ENCODE results near the gene COG7.
A peak's percentile ranks its signal among the peaks of the same experiment; 100 is the strongest.

COG7 gene

GRCh38 chr16:23406546-23407240 lies 46.3 kb downstream of the COG7 start:
- peaks cover 47% of the 10 kb centered on the region for H3F3A ChIP-seq (ENCODE audit: insufficient read depth, low read length)
- TF ChIP-seq EZH2 (optimal IDR thresholded peaks at IDR 0.05; ENCODE audit: low read depth, low read length) = no peak
- TF ChIP-seq EZH2phosphoT487 (IDR thresholded peaks at IDR 0.05; ENCODE audit: low read length) = no peak
- TF ChIP-seq, protein P1, sequence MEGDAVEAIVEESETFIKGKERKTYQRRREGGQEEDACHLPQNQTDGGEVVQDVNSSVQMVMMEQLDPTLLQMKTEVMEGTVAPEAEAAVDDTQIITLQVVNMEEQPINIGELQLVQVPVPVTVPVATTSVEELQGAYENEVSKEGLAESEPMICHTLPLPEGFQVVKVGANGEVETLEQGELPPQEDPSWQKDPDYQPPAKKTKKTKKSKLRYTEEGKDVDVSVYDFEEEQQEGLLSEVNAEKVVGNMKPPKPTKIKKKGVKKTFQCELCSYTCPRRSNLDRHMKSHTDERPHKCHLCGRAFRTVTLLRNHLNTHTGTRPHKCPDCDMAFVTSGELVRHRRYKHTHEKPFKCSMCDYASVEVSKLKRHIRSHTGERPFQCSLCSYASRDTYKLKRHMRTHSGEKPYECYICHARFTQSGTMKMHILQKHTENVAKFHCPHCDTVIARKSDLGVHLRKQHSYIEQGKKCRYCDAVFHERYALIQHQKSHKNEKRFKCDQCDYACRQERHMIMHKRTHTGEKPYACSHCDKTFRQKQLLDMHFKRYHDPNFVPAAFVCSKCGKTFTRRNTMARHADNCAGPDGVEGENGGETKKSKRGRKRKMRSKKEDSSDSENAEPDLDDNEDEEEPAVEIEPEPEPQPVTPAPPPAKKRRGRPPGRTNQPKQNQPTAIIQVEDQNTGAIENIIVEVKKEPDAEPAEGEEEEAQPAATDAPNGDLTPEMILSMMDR (IDR thresholded peaks at IDR 0.05; ENCODE audit: low read length) = peak; percentile 28; the same call in 1 of the 2 replicates
- peak overlapping the region; percentile 58 for H3K9ac ChIP-seq (ENCODE audit: low read length)
- no peaks in the 10 kb centered on the region for H3K9me3 ChIP-seq (replicated peaks; ENCODE audit: insufficient read depth, low read length)
- no peaks in the 10 kb centered on the region for H3K27me3 ChIP-seq (replicated peaks; ENCODE audit: insufficient read depth, low read length)
- no peaks in the 10 kb centered on the region for H3K36me3 ChIP-seq (replicated peaks; ENCODE audit: insufficient read depth, low read length)
- no peaks in the 10 kb centered on the region for H4K20me1 ChIP-seq (ENCODE audit: insufficient read depth, low read length)
- no peak overlapping the region for H2AFZ ChIP-seq (ENCODE audit: low read length)
- no peaks in the 10 kb centered on the region for H3K9me2 ChIP-seq (replicated peaks; ENCODE audit: insufficient read depth, low read length)
- H3K4me2 ChIP-seq (ENCODE audit: low read depth, low read length) = peak overlapping the region; percentile 37; the same call in 1 of the 2 replicates
- H3K4me3 ChIP-seq (ENCODE audit: low read length) = no peak overlapping the region
- H3K4me1 ChIP-seq (ENCODE audit: low read length) = peaks cover 58% of the 10 kb centered on the region
- DNase-seq = peak; percentile 84
- no peaks in the 10 kb centered on the region for H3K79me2 ChIP-seq (ENCODE audit: low read length)
- peak overlapping the region; percentile 97 for H3K27ac ChIP-seq (ENCODE audit: low read length)

DNA sequence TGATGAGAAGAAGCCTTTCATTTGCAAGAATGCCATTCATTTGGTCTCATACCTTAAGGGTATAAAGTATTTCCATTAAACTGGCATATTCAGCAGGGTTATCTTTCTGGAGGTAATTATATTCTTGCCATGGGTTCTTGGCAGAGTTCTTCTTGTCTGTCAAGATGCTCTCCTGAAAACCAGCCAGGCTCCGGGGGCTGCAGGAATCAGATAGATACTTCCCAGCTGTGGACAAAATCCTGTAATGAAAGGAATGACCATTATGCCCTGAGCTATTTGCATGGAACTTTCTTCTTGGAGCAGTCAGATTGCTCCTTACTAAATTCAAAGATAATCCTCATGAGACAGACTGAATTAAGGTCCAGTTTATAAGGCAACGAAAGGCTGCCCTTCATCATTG lies 47.0 kb downstream of the COG7 start:
- Histone ChIP-seq H3K9me3 (replicated peaks; ENCODE audit: insufficient read depth, low read length) (no peaks in the 10 kb centered on the region), H3K4me1 (ENCODE audit: low read length) (peaks cover 65% of the 10 kb centered on the region), H3K4me3 (ENCODE audit: low read length) (no peak overlapping the region), H3K27me3 (replicated peaks; ENCODE audit: insufficient read depth, low read length) (no peaks in the 10 kb centered on the region), H3K9ac (ENCODE audit: low read length) (peak overlapping the region; percentile 58), H3K79me2 (ENCODE audit: low read length) (no peaks in the 10 kb centered on the region), H4K20me1 (ENCODE audit: insufficient read depth, low read length) (no peaks in the 10 kb centered on the region), H3K4me2 (ENCODE audit: low read depth, low read length) (peak overlapping the region; percentile 37; the same call in 1 of the 2 replicates), H3K27ac (ENCODE audit: low read length) (peak overlapping the region; percentile 97), H2AFZ (ENCODE audit: low read length) (no peak overlapping the region), H3F3A (ENCODE audit: insufficient read depth, low read length) (peaks cover 47% of the 10 kb centered on the region), H3K9me2 (replicated peaks; ENCODE audit: insufficient read depth, low read length) (no peaks in the 10 kb centered on the region), H3K36me3 (replicated peaks; ENCODE audit: insufficient read depth, low read length) (no peaks in the 10 kb centered on the region)
- TF ChIP-seq EZH2 (optimal IDR thresholded peaks at IDR 0.05; ENCODE audit: low read depth, low read length) = no peak
- TF ChIP-seq, protein P1 (IDR thresholded peaks at IDR 0.05; ENCODE audit: low read length) = no peak
- TF ChIP-seq EZH2phosphoT487 (IDR thresholded peaks at IDR 0.05; ENCODE audit: low read length) = no peak
- DNase-seq = no peak

DNA sequence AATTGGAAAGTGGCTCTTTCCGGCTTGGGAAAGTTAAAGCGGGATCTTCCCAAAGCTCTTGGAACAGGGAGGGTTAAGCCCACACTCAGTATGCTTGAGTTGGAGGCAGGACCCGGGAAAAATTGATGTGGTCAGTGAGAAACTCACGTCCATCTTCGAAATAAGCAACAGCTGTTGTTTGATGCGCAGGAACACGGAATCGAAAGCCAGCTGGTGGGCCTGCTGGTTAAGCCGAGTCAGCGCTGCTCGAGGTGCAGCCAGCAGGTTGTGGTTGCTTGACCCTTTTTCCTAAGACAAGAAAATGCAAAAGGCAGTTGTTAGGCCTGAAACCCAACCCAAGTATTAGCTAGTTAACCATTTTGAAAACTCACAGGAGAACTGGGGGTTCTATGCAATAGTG lies 49.4 kb downstream of the COG7 start:
- no peaks in the 10 kb centered on the region for H3K27me3 ChIP-seq (replicated peaks; ENCODE audit: insufficient read depth, low read length)
- H3F3A ChIP-seq (ENCODE audit: insufficient read depth, low read length) = peaks cover 47% of the 10 kb centered on the region
- no peaks in the 10 kb centered on the region for H3K9me3 ChIP-seq (replicated peaks; ENCODE audit: insufficient read depth, low read length)
- H3K4me2 ChIP-seq (ENCODE audit: low read depth, low read length) = peak overlapping the region; percentile 83
- DNase-seq = peak; percentile 98
- peak overlapping the region; percentile 27 for H3K4me3 ChIP-seq (ENCODE audit: low read length)
- H3K79me2 ChIP-seq (ENCODE audit: low read length) = no peaks in the 10 kb centered on the region
- no peaks in the 10 kb centered on the region for H3K9me2 ChIP-seq (replicated peaks; ENCODE audit: insufficient read depth, low read length)
- no peak for TF ChIP-seq EZH2 (optimal IDR thresholded peaks at IDR 0.05; ENCODE audit: low read depth, low read length)
- TF ChIP-seq, protein P1 (IDR thresholded peaks at IDR 0.05; ENCODE audit: low read length) = no peak
- H3K27ac ChIP-seq (ENCODE audit: low read length) = peak overlapping the region; percentile 97
- no peaks in the 10 kb centered on the region for H3K36me3 ChIP-seq (replicated peaks; ENCODE audit: insufficient read depth, low read length)
- 0 out of 2 replicates have a peak overlapping the region, but pooled peaks have one; percentile 29 for H2AFZ ChIP-seq (ENCODE audit: low read length)
- no peaks in the 10 kb centered on the region for H4K20me1 ChIP-seq (ENCODE audit: insufficient read depth, low read length)
- peak overlapping the region; percentile 86 for H3K9ac ChIP-seq (ENCODE audit: low read length)
- peaks cover 72% of the 10 kb centered on the region for H3K4me1 ChIP-seq (ENCODE audit: low read length)
